HEK293T (cell line): ENCODE results near the gene NUTM1.

Experiments used
- L3MBTL2 ChIP-seq: fragments of 450-650 bp; conservative IDR thresholded peaks from 2 replicates; pipeline ENCODE4 v1.6.1; 2016; ENCODE audit warnings: mild to moderate bottlenecking
- NFRKB ChIP-seq: fragments of 450-650 bp; IDR thresholded peaks from 2 replicates; pipeline ENCODE4 v1.6.1; 2016; ENCODE audit warnings: mild to moderate bottlenecking, moderate library complexity
- SP1 ChIP-seq: fragments of 450-650 bp; IDR thresholded peaks from 2 replicates; pipeline ENCODE4 v1.6.1; 2017

- TF ChIP-seq L3MBTL2 (no peak), NFRKB (no peak), SP1 (no peak)
Measured at GRCh38 chr15:34361278-34361677, 18.2 kb downstream of the NUTM1 start.
